Astrocyte (in vitro differentiated cells and primary cell): Measurements from ENCODE around the gene CPZ. TPM values are rescaled to one million over a fixed set of nuclear protein-coding genes. Genes with fewer than 3 reads are reported as not detected.
"Not testable (repeated sequence)": the region's sequence is repeated elsewhere in the genome, so short reads cannot be mapped to it uniquely, and the experiment has no call there.

Experiments used
- DNase-seq: peaks from one replicate; pipeline ENCODE4 v3.0.0-alpha.2; 2010; ENCODE audit warnings: low read depth
- FAIRE-seq: peaks from 2 replicates; lab custom pipeline; 2011; peaks lifted over from hg19 to GRCh38; lab: Jason Lieb, UNC
- H2AFZ ChIP-seq: 2 replicates; pipeline ENCODE4 v1.6.0; 2012; ENCODE audit warnings: low read depth, low read length, inconsistent platforms
- H3K27ac ChIP-seq: 2 replicates; pipeline ENCODE4 v1.5.1; 2011; ENCODE audit warnings: low read depth, low read length, inconsistent platforms
- H3K27me3 ChIP-seq: 2 replicates; pipeline ENCODE4 v1.6.0; 2011; ENCODE audit warnings: low read length, inconsistent platforms; ENCODE audit not compliant: insufficient read depth
- H3K36me3 ChIP-seq: 2 replicates; pipeline ENCODE4 v1.5.1; 2011; ENCODE audit warnings: low read length, inconsistent platforms; ENCODE audit not compliant: insufficient read depth
- H3K4me1 ChIP-seq: 2 replicates; pipeline ENCODE4 v1.5.1; 2011; ENCODE audit warnings: low read length, inconsistent platforms; ENCODE audit not compliant: insufficient read depth
- H3K4me2 ChIP-seq: 2 replicates; pipeline ENCODE4 v1.6.0; 2012; ENCODE audit warnings: low read length, inconsistent platforms
- H3K4me3 ChIP-seq: 2 replicates; pipeline ENCODE4 v1.5.1; 2011; ENCODE audit warnings: low read depth, mild to moderate bottlenecking, low read length, inconsistent platforms; ENCODE audit not compliant: insufficient read depth
- H3K79me2 ChIP-seq: 2 replicates; pipeline ENCODE4 v1.6.0; 2012; ENCODE audit warnings: mild to moderate bottlenecking, low read length, inconsistent platforms; ENCODE audit not compliant: insufficient read depth
- H3K9ac ChIP-seq: 2 replicates; pipeline ENCODE4 v1.6.0; 2012; ENCODE audit warnings: mild to moderate bottlenecking, low read length, inconsistent platforms
- H3K9me3 ChIP-seq: 2 replicates; pipeline ENCODE4 v1.5.1; 2012; ENCODE audit warnings: low read depth, mild to moderate bottlenecking, low read length, inconsistent platforms; ENCODE audit not compliant: insufficient read depth
- H4K20me1 ChIP-seq: 2 replicates; pipeline ENCODE4 v1.6.0; 2012; ENCODE audit warnings: low read length, inconsistent platforms; ENCODE audit not compliant: insufficient read depth
- H3K27ac Mint-ChIP-seq: one replicate; pipeline ENCODE4 v1.8.0; 2021; ENCODE audit warnings: mild to moderate bottlenecking, mixed read lengths; ENCODE audit not compliant: unreplicated experiment
- H3K27me3 Mint-ChIP-seq: one replicate; pipeline ENCODE4 v1.8.0; 2021; ENCODE audit warnings: low read depth, mixed read lengths; ENCODE audit not compliant: unreplicated experiment
- H3K36me3 Mint-ChIP-seq: one replicate; pipeline ENCODE4 v1.8.0; 2021; ENCODE audit warnings: low read depth, mixed read lengths; ENCODE audit not compliant: unreplicated experiment
- H3K4me1 Mint-ChIP-seq: one replicate; pipeline ENCODE4 v1.8.0; 2021; ENCODE audit warnings: low read depth, mixed read lengths; ENCODE audit not compliant: unreplicated experiment
- H3K4me3 Mint-ChIP-seq: one replicate; pipeline ENCODE4 v1.8.0; 2021; ENCODE audit warnings: mild to moderate bottlenecking, moderate library complexity, mixed read lengths; ENCODE audit not compliant: unreplicated experiment
- H3K9me3 Mint-ChIP-seq: one replicate; pipeline ENCODE4 v1.8.0; 2021; ENCODE audit warnings: mild to moderate bottlenecking, mixed read lengths; ENCODE audit not compliant: unreplicated experiment
- CTCF ChIP-seq: IDR thresholded peaks from 2 replicates; pipeline ENCODE4 v1.5.1; 2011; ENCODE audit warnings: low read depth, mild to moderate bottlenecking, inconsistent platforms, low read length, moderate library complexity; ENCODE audit not compliant: insufficient read depth
- EZH2 ChIP-seq: IDR thresholded peaks from 2 replicates; pipeline ENCODE4 v1.6.1; 2012; ENCODE audit warnings: mild to moderate bottlenecking, low read length, inconsistent platforms; ENCODE audit not compliant: insufficient read depth
- total RNA-seq: library from RNA; stranded (reverse); gene quantifications from 2 replicates; pipeline ENCODE4 v1.2.1, GENCODE V29; 2021

The CPZ gene
- total RNA-seq, 1 donor from 2014 or later, result 6.3 TPM

DNA sequence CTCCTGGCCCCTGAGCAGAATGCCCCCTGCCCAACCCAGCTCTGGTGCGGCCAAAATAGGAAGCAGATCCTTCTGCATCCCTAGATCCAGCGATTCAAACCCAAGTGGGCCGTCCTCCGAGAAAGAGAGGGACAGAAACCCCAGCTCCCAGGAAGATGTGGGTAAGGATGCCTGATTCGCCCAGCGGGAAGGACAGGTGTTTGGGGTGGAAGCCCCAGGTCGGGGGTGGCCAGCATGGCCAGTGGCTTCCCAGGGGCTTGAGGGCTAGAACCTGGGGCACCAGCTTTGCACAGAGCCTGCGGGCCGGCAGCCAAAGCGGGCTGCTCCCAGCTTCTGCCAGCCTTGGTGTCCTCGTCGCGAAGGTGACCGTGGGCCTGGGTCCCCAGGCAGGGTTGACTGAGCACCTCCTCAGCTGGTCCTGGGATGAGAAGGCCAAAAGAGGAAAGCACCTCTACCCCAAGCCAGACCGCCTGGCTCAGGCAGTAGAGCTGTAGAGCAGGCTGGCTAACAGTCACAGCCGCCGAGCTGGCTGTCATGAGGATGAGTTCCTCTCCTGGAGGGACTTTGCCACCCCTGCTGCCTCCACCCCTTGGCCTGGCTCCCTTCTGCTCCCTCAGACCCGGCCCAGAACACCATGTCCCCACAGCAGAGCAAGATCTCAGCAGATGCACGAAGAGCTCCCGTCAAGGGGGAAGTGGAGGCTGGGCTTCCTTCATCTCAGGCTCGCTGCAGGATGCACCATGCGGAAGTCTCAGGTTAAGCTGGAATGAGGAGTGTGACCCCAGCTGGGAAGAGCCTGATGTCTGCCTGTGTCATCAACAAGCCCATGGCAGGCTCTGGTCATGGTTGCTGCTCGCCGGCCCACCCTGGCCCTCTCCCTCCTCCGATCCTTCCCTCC is 59.9 kb downstream of the CPZ start:
- H3K27ac Mint-ChIP-seq, result no peak overlapping the region
- no peak overlapping the region for H3K4me3 Mint-ChIP-seq
- peaks cover under 1% of the 10 kb centered on the region for H3K4me1 Mint-ChIP-seq
- Histone ChIP-seq H3K9me3 (no peaks in the 10 kb centered on the region), H2AFZ (no peak overlapping the region), H3K36me3 (no peaks in the 10 kb centered on the region), H4K20me1 (no peaks in the 10 kb centered on the region), H3K27ac (no peak overlapping the region), H3K4me2 (no peak overlapping the region), H3K79me2 (no peaks in the 10 kb centered on the region), H3K4me1 (no peaks in the 10 kb centered on the region), H3K4me3 (no peak overlapping the region), H3K27me3 (peaks cover 8% of the 10 kb centered on the region), H3K9ac (no peak overlapping the region)
- no peak for DNase-seq
- H3K27me3 Mint-ChIP-seq, result peaks cover 53% of the 10 kb centered on the region
- peaks cover 1% of the 10 kb centered on the region for H3K9me3 Mint-ChIP-seq
- no peaks in the 10 kb centered on the region for H3K36me3 Mint-ChIP-seq
- no peak for TF ChIP-seq CTCF
- TF ChIP-seq EZH2, result no peak
- no peak for FAIRE-seq

GRCh38 chr4:8653326-8654000 is 60.9 kb downstream of the CPZ start:
- Histone ChIP-seq H3K36me3 (no peaks in the 10 kb centered on the region), H3K27me3 (peaks cover 10% of the 10 kb centered on the region), H3K4me2 (no peak overlapping the region), H3K4me1 (no peaks in the 10 kb centered on the region), H3K79me2 (no peaks in the 10 kb centered on the region), H3K9ac (no peak overlapping the region), H2AFZ (no peak overlapping the region), H3K9me3 (no peaks in the 10 kb centered on the region), H3K4me3 (no peak overlapping the region), H3K27ac (no peak overlapping the region), H4K20me1 (no peaks in the 10 kb centered on the region)
- Mint-ChIP-seq H3K27ac (no peak overlapping the region), H3K27me3 (peaks cover 53% of the 10 kb centered on the region), H3K4me3 (no peak overlapping the region), H3K9me3 (peaks cover 1% of the 10 kb centered on the region), H3K36me3 (no peaks in the 10 kb centered on the region), H3K4me1 (peaks cover 4% of the 10 kb centered on the region)
- TF ChIP-seq CTCF (no peak), EZH2 (no peak)
- DNase-seq (no peak), FAIRE-seq (no peak)

- H3K27ac ChIP-seq, H3K27me3 ChIP-seq, FAIRE-seq, H3K36me3 Mint-ChIP-seq, H3K4me3 ChIP-seq, H3K4me2 ChIP-seq, H3K4me1 ChIP-seq, H3K79me2 ChIP-seq, H3K4me3 Mint-ChIP-seq, H4K20me1 ChIP-seq, H3K9me3 Mint-ChIP-seq, DNase-seq, H3K36me3 ChIP-seq, H3K9ac ChIP-seq, H3K9me3 ChIP-seq, H2AFZ ChIP-seq, H3K27ac Mint-ChIP-seq, H3K4me1 Mint-ChIP-seq: not testable (repeated sequence)
- H3K27me3 Mint-ChIP-seq, result peaks cover 46% of the 10 kb centered on the region
Observed at GRCh38 chr4:8654139-8654538, 61.6 kb downstream of the CPZ start.
